GM12878 (cell line): ENCODE results near the gene EMP2. TPM values are rescaled to one million over a fixed set of nuclear protein-coding genes. Genes with fewer than 3 reads are reported as not detected.

Experiments used
- ATAC-seq: fragments of 200-7000 bp; cut with Tn5 transposase; 3 replicates; pipeline ENCODE4 v1.9.1; 2020; ENCODE audit warnings: mild to moderate bottlenecking, moderate library complexity
- BruUV-seq: library from RNA; stranded (reverse); fragments of 400-500 nt; replicated peaks from 2 replicates; lab custom pipeline; 2021; lab: Mats Ljungman, UMichigan
- CTCF ChIA-PET: fragments of 300-600 bp; sonication (Branson Sonifier 250); formaldehyde crosslinking; extraction: SDS; loops from one replicate; lab custom pipeline; 2021; ENCODE audit warnings: inconsistent platforms; lab: Yijun Ruan, JAX
- POLR2A ChIA-PET: fragments of 350-600 bp; formaldehyde crosslinking; extraction: SDS; loops from one replicate; lab custom pipeline; 2021; ENCODE audit warnings: inconsistent platforms; lab: Charles Lee
- RAD21 ChIA-PET: fragments of 300-600 bp; sonication (Branson Sonifier 250); formaldehyde crosslinking; loops from one replicate; lab custom pipeline; 2023; ENCODE audit warnings: antibody characterized with exemption; ENCODE audit not compliant: unreplicated experiment; lab: Charles Lee
- SMC1A ChIA-PET: fragments of 300-600 bp; sonication (Branson Sonifier 250); formaldehyde crosslinking; loops from one replicate; lab custom pipeline; 2023; ENCODE audit not compliant: unreplicated experiment, uncharacterized antibody; lab: Charles Lee
- DNase-seq: peaks from one replicate; pipeline ENCODE4 v3.0.0-alpha.2; 2011; ENCODE audit warnings: low read depth, low spot score
- FAIRE-seq: peaks from 3 replicates; lab custom pipeline; 2011; peaks lifted over from hg19 to GRCh38; lab: Jason Lieb, UNC
- H2AFZ ChIP-seq: 2 replicates; pipeline ENCODE4 v1.6.0; 2011; ENCODE audit warnings: low read depth, low read length, control low read depth; ENCODE audit not compliant: control insufficient read depth
- H3K27ac ChIP-seq: 2 replicates; pipeline ENCODE4 v1.5.1; 2011; ENCODE audit warnings: control low read depth; ENCODE audit not compliant: control insufficient read depth, insufficient read depth
- H3K27me3 ChIP-seq, 2 experiments: replicated peaks in 1 of 2; 2 replicates each; pipeline versions ENCODE4 v1.6.0 to v1.6.1; 2011; ENCODE audit warnings: low read length in 1 of 2; ENCODE audit not compliant: control insufficient read depth in 2 of 2, insufficient read depth in 2 of 2
- H3K36me3 ChIP-seq, 2 experiments: 2 replicates each; pipeline ENCODE4 v1.5.1; 2011; ENCODE audit warnings: low read length in 1 of 2; ENCODE audit not compliant: control insufficient read depth in 2 of 2, insufficient read depth in 2 of 2
- H3K4me1 ChIP-seq: 2 replicates; pipeline ENCODE4 v1.6.1; 2011; ENCODE audit warnings: mild to moderate bottlenecking, low read length, moderate library complexity, mixed read lengths; ENCODE audit not compliant: control insufficient read depth, insufficient read depth
- H3K4me2 ChIP-seq: 2 replicates; pipeline ENCODE4 v1.6.0; 2011; ENCODE audit warnings: control low read depth; ENCODE audit not compliant: control insufficient read depth, insufficient read depth
- H3K4me3 ChIP-seq: fragments of 200-600 bp; sonication (generic); 2 replicates; pipeline ENCODE4 v1.5.1; 2016
- H3K79me2 ChIP-seq: 2 replicates; pipeline ENCODE4 v1.6.0; 2011; ENCODE audit warnings: low read length; ENCODE audit not compliant: control insufficient read depth, insufficient read depth
- H3K9ac ChIP-seq: 2 replicates; pipeline ENCODE4 v1.8.0; 2011; ENCODE audit warnings: low read length, control low read depth, mixed read lengths; ENCODE audit not compliant: control insufficient read depth, insufficient read depth
- H3K9me3 ChIP-seq: replicated peaks from 3 replicates; pipeline ENCODE4 v1.5.1; 2011; ENCODE audit warnings: mild to moderate bottlenecking, low read length; ENCODE audit not compliant: control insufficient read depth, insufficient read depth
- H4K20me1 ChIP-seq: 2 replicates; pipeline ENCODE4 v1.6.0; 2011; ENCODE audit not compliant: control insufficient read depth, insufficient read depth
- BACH1 ChIP-seq: fragments of 450-650 bp; IDR thresholded peaks from 2 replicates; pipeline ENCODE4 v1.6.1; 2017; ENCODE audit warnings: mild to moderate bottlenecking, borderline replicate concordance
- BCL11A ChIP-seq: IDR thresholded peaks from 2 replicates; pipeline ENCODE4 v1.6.1; 2011; ENCODE audit warnings: low read depth, low read length
- BMI1 ChIP-seq: fragments of 450-650 bp; IDR thresholded peaks from 2 replicates; pipeline ENCODE4 v1.6.1; 2016; ENCODE audit warnings: mild to moderate bottlenecking, moderate library complexity, borderline replicate concordance
- CHD1 ChIP-seq: IDR thresholded peaks from 2 replicates; pipeline ENCODE4 v1.6.1; 2012; ENCODE audit warnings: low read depth, low read length, improper control_type of control experiment
- CHD4 ChIP-seq: fragments of 200-600 bp; sonication (generic); IDR thresholded peaks from 2 replicates; pipeline ENCODE4 v1.6.1; 2016; ENCODE audit warnings: mild to moderate bottlenecking
- MEF2A ChIP-seq: IDR thresholded peaks from 2 replicates; pipeline ENCODE4 v1.6.1; 2011; ENCODE audit warnings: low read depth, mild to moderate bottlenecking, low read length, moderate library complexity; ENCODE audit not compliant: insufficient read depth
- MTA2 ChIP-seq: fragments of 450-650 bp; IDR thresholded peaks from 2 replicates; pipeline ENCODE4 v1.6.1; 2016; ENCODE audit warnings: low read depth, mild to moderate bottlenecking, moderate library complexity
- MYB ChIP-seq: fragments of 150-350 bp; IDR thresholded peaks from 2 replicates; pipeline ENCODE4 v1.6.1; 2014; ENCODE audit warnings: mild to moderate bottlenecking, low read depth, low read length, borderline replicate concordance
- MYC ChIP-seq: IDR thresholded peaks from 2 replicates; pipeline ENCODE4 v1.6.1; 2011; ENCODE audit warnings: mild to moderate bottlenecking, low read length, moderate library complexity, inconsistent platforms; ENCODE audit not compliant: insufficient read depth, insufficient replicate concordance, insufficient read length, severe bottlenecking
- PML ChIP-seq: IDR thresholded peaks from 2 replicates; pipeline ENCODE4 v1.6.1; 2012; ENCODE audit warnings: low read length, inconsistent platforms
- POU2F2 ChIP-seq: IDR thresholded peaks from 3 replicates; pipeline ENCODE4 v1.6.1; 2011; ENCODE audit warnings: low read depth, mild to moderate bottlenecking, low read length, borderline replicate concordance
- RB1 ChIP-seq: fragments of 450-650 bp; formaldehyde crosslinking; IDR thresholded peaks from 2 replicates; pipeline ENCODE4 v1.6.1; 2017; ENCODE audit warnings: mild to moderate bottlenecking, borderline replicate concordance
- RBBP5 ChIP-seq: fragments of 200-600 bp; sonication (generic); conservative IDR thresholded peaks from 2 replicates; pipeline ENCODE4 v1.6.1; 2016
- SUPT20H ChIP-seq: IDR thresholded peaks from 2 replicates; pipeline ENCODE4 v1.6.1; 2011; ENCODE audit warnings: low read depth, mild to moderate bottlenecking, low read length, moderate library complexity, borderline replicate concordance; ENCODE audit not compliant: control insufficient read depth
- ZSCAN29 ChIP-seq: fragments of 450-650 bp; IDR thresholded peaks from 2 replicates; pipeline ENCODE4 v1.6.1; 2017; ENCODE audit warnings: mild to moderate bottlenecking, moderate library complexity
- WGBS: methylation state at CpG from one replicate; pipeline ENCODE4 v1.1.6; 2016; ENCODE audit warnings: low lambda C conversion rate; ENCODE audit not compliant: insufficient replicate concordance, insufficient coverage; ENCODE audit errors: missing lambda C conversion rate; 5-methylcytosine and 5-hydroxymethylcytosine counted together
- in situ Hi-C: fragments of 300-500 bp; cut with MboI; formaldehyde crosslinking; loops from 9 replicates; pipeline ENCODE4 v1.14.3; 2018; ENCODE audit warnings: mixed read lengths
- intact Hi-C: fragments of 100-400 bp; cut with micrococcal nuclease; formaldehyde crosslinking; loops from one replicate; pipeline ENCODE4 v1.14.2; 2022; ENCODE audit not compliant: unreplicated experiment
- polyA plus RNA-seq, 11 experiments: library from polyadenylated mRNA; depleted of rRNA in 4 of 11; unstranded in 6 of 11; stranded (reverse) in 5 of 11; fragments of >200 nt; fragmentation: Nextera tagmentation in 4 of 11; fragmentation: Illumina TruSeq in 1 of 11; extraction: Ambion mirVana in 4 of 11; extraction: Trizol in 1 of 11; gene quantifications; 1 replicate in 1 of 11; 2 replicates in 10 of 11; pipeline versions ENCODE4 v1.2.1 to v1.2.3, GENCODE V29; 2011 to 2016; ENCODE audit warnings: inconsistent platforms in 2 of 11, missing spikeins in 2 of 11, low read depth in 1 of 11
- total RNA-seq, 4 experiments: library from RNA; depleted of rRNA in 3 of 4; stranded (reverse); fragments of >200 nt in 3 of 4; fragmentation: Illumina TruSeq in 1 of 4; extraction: Trizol in 1 of 4; gene quantifications; 2 replicates each; pipeline versions ENCODE4 v1.2.1 to v1.2.3, GENCODE V29; 2013 to 2021
- TF ChIP-seq, protein P1 (sequence below): IDR thresholded peaks from 2 replicates; pipeline ENCODE4 v1.6.1; 2012; ENCODE audit warnings: low read length, inconsistent platforms
- TF ChIP-seq, protein P2 (sequence below): fragments of 450-650 bp; IDR thresholded peaks from 2 replicates; pipeline ENCODE4 v1.6.1; 2014; ENCODE audit warnings: mild to moderate bottlenecking
- TF ChIP-seq, protein P3 (sequence below): IDR thresholded peaks from 2 replicates; pipeline ENCODE4 v1.6.1; 2012; ENCODE audit warnings: mild to moderate bottlenecking, low read depth, low read length

Gene EMP2
- total and polyA plus RNA-seq, 10 of the 15 experiments (the other 5 are each of a cell fraction or from before 2014, with no cell fraction given), result 0.41 to 10.4 (median 3.8) TPM

DNA sequence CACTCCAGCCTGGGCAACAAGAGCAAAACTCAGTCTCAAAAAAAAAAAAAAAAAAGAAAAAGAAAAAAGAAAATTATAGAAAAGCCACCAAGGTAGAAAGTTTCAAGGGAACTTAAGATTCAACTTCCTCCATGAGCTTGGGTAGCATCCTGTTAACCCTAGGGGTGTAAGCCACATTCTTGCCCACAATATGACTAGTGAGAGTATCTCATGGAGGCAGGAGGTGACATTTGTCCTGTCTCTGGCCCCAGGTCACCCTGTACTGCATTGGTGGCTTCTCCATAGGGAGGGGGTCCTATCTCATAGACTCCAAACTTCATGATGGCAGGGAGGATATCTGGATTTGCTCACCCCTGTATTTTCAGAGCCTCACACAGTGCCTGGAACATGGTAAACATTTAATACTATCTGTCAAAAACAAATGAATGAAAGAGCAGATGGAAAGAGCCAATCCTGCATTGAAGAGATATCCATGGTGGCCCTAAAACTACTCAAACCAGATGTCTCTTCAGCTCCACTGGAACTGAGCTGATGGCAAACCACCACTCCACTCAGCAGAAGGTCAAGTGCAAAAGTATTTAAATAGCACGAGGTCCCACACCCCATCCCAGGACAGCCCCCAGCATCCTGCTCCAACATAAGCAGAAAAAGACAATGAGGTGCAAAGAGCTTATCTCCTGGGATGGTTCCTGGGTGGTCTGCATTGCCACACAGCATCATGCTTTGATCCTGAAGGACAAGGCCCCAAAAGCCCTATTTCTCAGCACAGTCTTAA lies 50.3 kb downstream of the EMP2 start (continued):
- TF ChIP-seq MEF2A, result no peak
- TF ChIP-seq CHD4, result no peak
- TF ChIP-seq, protein P1, sequence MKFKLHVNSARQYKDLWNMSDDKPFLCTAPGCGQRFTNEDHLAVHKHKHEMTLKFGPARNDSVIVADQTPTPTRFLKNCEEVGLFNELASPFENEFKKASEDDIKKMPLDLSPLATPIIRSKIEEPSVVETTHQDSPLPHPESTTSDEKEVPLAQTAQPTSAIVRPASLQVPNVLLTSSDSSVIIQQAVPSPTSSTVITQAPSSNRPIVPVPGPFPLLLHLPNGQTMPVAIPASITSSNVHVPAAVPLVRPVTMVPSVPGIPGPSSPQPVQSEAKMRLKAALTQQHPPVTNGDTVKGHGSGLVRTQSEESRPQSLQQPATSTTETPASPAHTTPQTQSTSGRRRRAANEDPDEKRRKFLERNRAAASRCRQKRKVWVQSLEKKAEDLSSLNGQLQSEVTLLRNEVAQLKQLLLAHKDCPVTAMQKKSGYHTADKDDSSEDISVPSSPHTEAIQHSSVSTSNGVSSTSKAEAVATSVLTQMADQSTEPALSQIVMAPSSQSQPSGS, result no peak
- TF ChIP-seq RB1, result no peak
- TF ChIP-seq, protein P2, sequence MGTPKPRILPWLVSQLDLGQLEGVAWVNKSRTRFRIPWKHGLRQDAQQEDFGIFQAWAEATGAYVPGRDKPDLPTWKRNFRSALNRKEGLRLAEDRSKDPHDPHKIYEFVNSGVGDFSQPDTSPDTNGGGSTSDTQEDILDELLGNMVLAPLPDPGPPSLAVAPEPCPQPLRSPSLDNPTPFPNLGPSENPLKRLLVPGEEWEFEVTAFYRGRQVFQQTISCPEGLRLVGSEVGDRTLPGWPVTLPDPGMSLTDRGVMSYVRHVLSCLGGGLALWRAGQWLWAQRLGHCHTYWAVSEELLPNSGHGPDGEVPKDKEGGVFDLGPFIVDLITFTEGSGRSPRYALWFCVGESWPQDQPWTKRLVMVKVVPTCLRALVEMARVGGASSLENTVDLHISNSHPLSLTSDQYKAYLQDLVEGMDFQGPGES, result no peak
- TF ChIP-seq RBBP5, result no peak

DNA sequence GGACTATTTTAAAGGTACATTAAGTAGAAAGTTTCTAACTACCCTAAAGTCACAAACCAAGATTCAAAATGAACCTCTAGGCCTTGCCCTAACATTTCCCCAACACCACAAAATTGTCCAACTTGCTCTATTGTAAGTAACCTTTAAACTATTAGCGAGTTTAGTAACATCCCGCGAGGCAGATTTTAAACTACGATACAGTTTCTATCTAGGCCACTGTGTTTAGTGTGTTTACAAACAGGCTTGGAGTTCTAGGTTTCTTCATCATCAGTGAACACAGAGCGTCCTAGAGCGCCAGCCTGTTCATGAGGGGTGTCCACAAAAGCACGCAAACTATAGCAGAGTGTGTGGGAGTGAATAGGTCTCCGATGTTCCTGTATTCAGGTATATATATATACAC lies 51.8 kb downstream of the EMP2 start:
- Histone ChIP-seq H4K20me1 (no peaks in the 10 kb centered on the region), H3K4me1 (no peaks in the 10 kb centered on the region), H3K27ac (no peak overlapping the region), H3K79me2 (no peaks in the 10 kb centered on the region), H3K4me3 (no peak overlapping the region), H3K27me3 (no peaks in the 10 kb centered on the region; a peak in 1 of 4 replicates), H3K36me3 (no peaks in the 10 kb centered on the region), H3K4me2 (no peak overlapping the region), H3K9ac (no peak overlapping the region), H2AFZ (no peak overlapping the region), H3K9me3 (no peaks in the 10 kb centered on the region)
- no peak for FAIRE-seq
- 90% methylated on average over 8 of the region's 8 CpGs for WGBS
- intact Hi-C loops, result no loop called here
- no TSS peak for BruUV-seq
- CTCF ChIA-PET, result no interaction called here
- RAD21 ChIA-PET, result no interaction called here
- in situ Hi-C loops, result no loop called here
- ATAC-seq, result no peak
- POLR2A ChIA-PET, result no interaction called here
- SMC1A ChIA-PET, result no interaction called here
- no peak for DNase-seq
- TF ChIP-seq POU2F2, result no peak
- TF ChIP-seq MYB, result no peak
- no peak for TF ChIP-seq ZSCAN29
- no peak for TF ChIP-seq BMI1
- no peak for TF ChIP-seq MTA2
- no peak for TF ChIP-seq BCL11A
- no peak for TF ChIP-seq MYC
- no peak for TF ChIP-seq PML
- no peak for TF ChIP-seq BACH1
- TF ChIP-seq CHD1, result no peak
- no peak for TF ChIP-seq SUPT20H
- TF ChIP-seq, protein P3, sequence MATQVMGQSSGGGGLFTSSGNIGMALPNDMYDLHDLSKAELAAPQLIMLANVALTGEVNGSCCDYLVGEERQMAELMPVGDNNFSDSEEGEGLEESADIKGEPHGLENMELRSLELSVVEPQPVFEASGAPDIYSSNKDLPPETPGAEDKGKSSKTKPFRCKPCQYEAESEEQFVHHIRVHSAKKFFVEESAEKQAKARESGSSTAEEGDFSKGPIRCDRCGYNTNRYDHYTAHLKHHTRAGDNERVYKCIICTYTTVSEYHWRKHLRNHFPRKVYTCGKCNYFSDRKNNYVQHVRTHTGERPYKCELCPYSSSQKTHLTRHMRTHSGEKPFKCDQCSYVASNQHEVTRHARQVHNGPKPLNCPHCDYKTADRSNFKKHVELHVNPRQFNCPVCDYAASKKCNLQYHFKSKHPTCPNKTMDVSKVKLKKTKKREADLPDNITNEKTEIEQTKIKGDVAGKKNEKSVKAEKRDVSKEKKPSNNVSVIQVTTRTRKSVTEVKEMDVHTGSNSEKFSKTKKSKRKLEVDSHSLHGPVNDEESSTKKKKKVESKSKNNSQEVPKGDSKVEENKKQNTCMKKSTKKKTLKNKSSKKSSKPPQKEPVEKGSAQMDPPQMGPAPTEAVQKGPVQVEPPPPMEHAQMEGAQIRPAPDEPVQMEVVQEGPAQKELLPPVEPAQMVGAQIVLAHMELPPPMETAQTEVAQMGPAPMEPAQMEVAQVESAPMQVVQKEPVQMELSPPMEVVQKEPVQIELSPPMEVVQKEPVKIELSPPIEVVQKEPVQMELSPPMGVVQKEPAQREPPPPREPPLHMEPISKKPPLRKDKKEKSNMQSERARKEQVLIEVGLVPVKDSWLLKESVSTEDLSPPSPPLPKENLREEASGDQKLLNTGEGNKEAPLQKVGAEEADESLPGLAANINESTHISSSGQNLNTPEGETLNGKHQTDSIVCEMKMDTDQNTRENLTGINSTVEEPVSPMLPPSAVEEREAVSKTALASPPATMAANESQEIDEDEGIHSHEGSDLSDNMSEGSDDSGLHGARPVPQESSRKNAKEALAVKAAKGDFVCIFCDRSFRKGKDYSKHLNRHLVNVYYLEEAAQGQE, result no peak
